ENCODE measurements around the gene DCC. TPM values are rescaled to one million over a fixed set of nuclear protein-coding genes. Genes with fewer than 3 reads are reported as not detected.

Gene DCC
- polyA plus RNA-seq, 1 donor (not counting 4 experiments of a cell fraction or from before 2014, with no cell fraction given), result not detected

DNA sequence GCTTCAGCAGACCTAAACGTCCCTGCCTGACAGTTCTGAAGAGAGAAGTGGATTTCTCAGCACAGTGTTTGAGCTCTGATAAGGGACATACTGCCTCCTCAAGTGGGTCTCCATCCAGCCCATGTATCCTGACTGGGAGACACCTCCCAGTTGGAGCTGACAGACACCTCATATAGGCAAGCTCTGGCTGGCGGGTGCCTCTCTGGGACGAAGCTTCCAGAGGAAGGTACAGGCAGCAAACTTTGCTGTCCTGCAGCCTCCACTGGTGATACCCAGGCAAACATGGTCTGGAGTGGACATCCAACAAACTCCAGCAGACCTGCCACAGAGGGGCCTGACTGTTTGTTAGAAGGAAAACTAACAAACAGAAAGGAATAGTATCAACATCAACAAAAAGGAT is 1156.0 kb downstream of the DCC start:
- no peak overlapping the region for H2AFZ ChIP-seq (ENCODE audit: control insufficient read depth, low read length)
- no peak overlapping the region for H3K27ac ChIP-seq (ENCODE audit: control insufficient read depth, insufficient read depth, low read length)
- H3K9me3 ChIP-seq (ENCODE audit: control insufficient read depth, low read depth, low read length), result no peaks in the 10 kb centered on the region
- no peak overlapping the region for H3K9ac ChIP-seq (ENCODE audit: control insufficient read depth, extremely low read depth, insufficient read depth, low read length)
- H3K4me1 ChIP-seq (ENCODE audit: control insufficient read depth, extremely low read depth, insufficient read depth, low read length), result no peaks in the 10 kb centered on the region
- FAIRE-seq (no peak), DNase-seq (ENCODE audit: low read depth, low spot score) (no peak)
- dilution Hi-C loops (cut with MboI; ENCODE audit: extremely low pct_ligation_motif_present, low sequenced_read_pairs), result no loop called here
- no peaks in the 10 kb centered on the region for H4K20me1 ChIP-seq (ENCODE audit: control insufficient read depth, extremely low read depth, insufficient read depth, low read length)
- H3K27me3 ChIP-seq (ENCODE audit: control insufficient read depth, extremely low read depth, insufficient read depth, low read length), result no peaks in the 10 kb centered on the region
- H3K9me1 ChIP-seq (ENCODE audit: control insufficient read depth, extremely low read depth, insufficient read depth, low read length), result no peaks in the 10 kb centered on the region
- TF ChIP-seq EZH2 (IDR thresholded peaks at IDR 0.05; ENCODE audit: low read length), result no peak
- no peaks in the 10 kb centered on the region for H3K36me3 ChIP-seq (ENCODE audit: control insufficient read depth in 2 of 2, extremely low read depth in 1 of 2, insufficient read depth in 2 of 2, low read length in 2 of 2)
- H3K4me2 ChIP-seq (ENCODE audit: control insufficient read depth, extremely low read depth, insufficient read depth, low read depth, low read length), result no peak overlapping the region
- no peak overlapping the region for H3K4me3 ChIP-seq (ENCODE audit: control insufficient read depth in 2 of 3, extremely low read depth in 1 of 3, insufficient read depth in 2 of 3, low read depth in 1 of 3, low read length in 3 of 3)
- no peaks in the 10 kb centered on the region for H3K79me2 ChIP-seq (ENCODE audit: control insufficient read depth, insufficient read depth, low read length)

DNA sequence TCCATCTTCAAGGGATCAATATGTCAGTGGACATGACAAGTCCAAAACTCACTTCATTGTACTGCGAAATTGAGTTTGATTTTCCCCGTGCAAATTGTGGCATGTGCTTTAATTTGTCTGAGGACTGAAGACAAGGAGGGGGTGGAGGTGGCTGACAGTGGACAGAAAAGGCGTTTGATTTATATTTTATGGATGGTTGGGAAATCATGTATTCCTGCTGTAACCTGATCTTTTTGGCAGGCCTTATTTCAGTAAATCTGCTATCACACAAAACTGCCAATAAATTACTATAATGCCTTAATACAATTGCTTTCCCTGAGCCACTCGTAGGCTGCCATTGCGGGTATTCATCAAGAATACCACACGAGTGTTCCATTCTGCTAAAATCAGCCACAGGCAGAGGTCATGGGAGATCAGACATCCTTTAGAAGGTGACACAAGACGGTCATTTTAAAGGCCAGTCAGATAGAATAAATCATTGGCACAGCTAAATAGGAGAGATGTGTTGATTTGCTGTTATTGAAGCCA is 1164.0 kb downstream of the DCC start:
- no peaks in the 10 kb centered on the region for H3K4me1 ChIP-seq (ENCODE audit: control insufficient read depth, extremely low read depth, insufficient read depth, low read length)
- H3K79me2 ChIP-seq (ENCODE audit: control insufficient read depth, insufficient read depth, low read length), result no peaks in the 10 kb centered on the region
- H4K20me1 ChIP-seq (ENCODE audit: control insufficient read depth, extremely low read depth, insufficient read depth, low read length), result no peaks in the 10 kb centered on the region
- TF ChIP-seq, protein P1, sequence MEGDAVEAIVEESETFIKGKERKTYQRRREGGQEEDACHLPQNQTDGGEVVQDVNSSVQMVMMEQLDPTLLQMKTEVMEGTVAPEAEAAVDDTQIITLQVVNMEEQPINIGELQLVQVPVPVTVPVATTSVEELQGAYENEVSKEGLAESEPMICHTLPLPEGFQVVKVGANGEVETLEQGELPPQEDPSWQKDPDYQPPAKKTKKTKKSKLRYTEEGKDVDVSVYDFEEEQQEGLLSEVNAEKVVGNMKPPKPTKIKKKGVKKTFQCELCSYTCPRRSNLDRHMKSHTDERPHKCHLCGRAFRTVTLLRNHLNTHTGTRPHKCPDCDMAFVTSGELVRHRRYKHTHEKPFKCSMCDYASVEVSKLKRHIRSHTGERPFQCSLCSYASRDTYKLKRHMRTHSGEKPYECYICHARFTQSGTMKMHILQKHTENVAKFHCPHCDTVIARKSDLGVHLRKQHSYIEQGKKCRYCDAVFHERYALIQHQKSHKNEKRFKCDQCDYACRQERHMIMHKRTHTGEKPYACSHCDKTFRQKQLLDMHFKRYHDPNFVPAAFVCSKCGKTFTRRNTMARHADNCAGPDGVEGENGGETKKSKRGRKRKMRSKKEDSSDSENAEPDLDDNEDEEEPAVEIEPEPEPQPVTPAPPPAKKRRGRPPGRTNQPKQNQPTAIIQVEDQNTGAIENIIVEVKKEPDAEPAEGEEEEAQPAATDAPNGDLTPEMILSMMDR (optimal IDR thresholded peaks at IDR 0.05 in 1 of 3, IDR thresholded peaks at IDR 0.05 in 1 of 3, conservative IDR thresholded peaks at IDR 0.05 in 1 of 3; ENCODE audit: extremely low read depth in 1 of 3, insufficient read depth in 2 of 3, low read length in 3 of 3), result no peak
- TF ChIP-seq EZH2 (IDR thresholded peaks at IDR 0.05; ENCODE audit: low read length), result no peak
- dilution Hi-C loops (cut with MboI; ENCODE audit: extremely low pct_ligation_motif_present, low sequenced_read_pairs), result no loop called here
- no peaks in the 10 kb centered on the region for H3K9me3 ChIP-seq (ENCODE audit: control insufficient read depth, low read depth, low read length)
- no peak overlapping the region for H3K9ac ChIP-seq (ENCODE audit: control insufficient read depth, extremely low read depth, insufficient read depth, low read length)
- H3K4me3 ChIP-seq (ENCODE audit: control insufficient read depth in 2 of 3, extremely low read depth in 1 of 3, insufficient read depth in 2 of 3, low read depth in 1 of 3, low read length in 3 of 3), result no peak overlapping the region
- DNase-seq (ENCODE audit: low read depth, low spot score), result no peak
- no peak overlapping the region for H2AFZ ChIP-seq (ENCODE audit: control insufficient read depth, low read length)
- no peaks in the 10 kb centered on the region for H3K27me3 ChIP-seq (ENCODE audit: control insufficient read depth, extremely low read depth, insufficient read depth, low read length)
- H3K9me1 ChIP-seq (ENCODE audit: control insufficient read depth, extremely low read depth, insufficient read depth, low read length), result no peaks in the 10 kb centered on the region
- H3K27ac ChIP-seq (ENCODE audit: control insufficient read depth, insufficient read depth, low read length), result no peak overlapping the region
- no peaks in the 10 kb centered on the region for H3K36me3 ChIP-seq (ENCODE audit: control insufficient read depth in 2 of 2, extremely low read depth in 1 of 2, insufficient read depth in 2 of 2, low read length in 2 of 2)
- H3K4me2 ChIP-seq (ENCODE audit: control insufficient read depth, extremely low read depth, insufficient read depth, low read depth, low read length), result no peak overlapping the region
- FAIRE-seq, result no peak

DNA sequence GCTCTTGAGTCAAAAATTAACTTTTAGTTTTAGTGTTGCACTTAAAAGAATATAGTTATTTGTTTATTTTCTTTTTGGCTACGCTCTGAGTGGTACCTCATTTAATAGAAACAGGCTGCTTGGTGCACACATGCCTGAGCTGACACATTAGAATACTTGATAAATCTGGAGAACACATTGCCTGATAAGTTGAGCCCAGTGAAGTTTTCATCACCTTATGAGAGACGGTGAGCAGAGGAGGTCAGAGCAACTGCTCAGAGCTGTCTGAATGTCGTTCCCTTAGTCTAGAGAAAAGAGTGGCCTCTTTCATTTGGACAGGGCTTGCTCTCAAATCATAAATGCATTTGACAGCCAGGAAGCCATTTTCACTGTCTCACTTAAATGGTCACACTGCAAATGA is 1168.5 kb downstream of the DCC start:
- Histone ChIP-seq H3K36me3 (ENCODE audit: control insufficient read depth in 2 of 2, extremely low read depth in 1 of 2, insufficient read depth in 2 of 2, low read length in 2 of 2) (no peaks in the 10 kb centered on the region), H3K79me2 (ENCODE audit: control insufficient read depth, insufficient read depth, low read length) (no peaks in the 10 kb centered on the region), H3K4me2 (ENCODE audit: control insufficient read depth, extremely low read depth, insufficient read depth, low read depth, low read length) (no peak overlapping the region), H3K9me3 (ENCODE audit: control insufficient read depth, low read depth, low read length) (no peaks in the 10 kb centered on the region), H3K9me1 (ENCODE audit: control insufficient read depth, extremely low read depth, insufficient read depth, low read length) (no peaks in the 10 kb centered on the region), H3K9ac (ENCODE audit: control insufficient read depth, extremely low read depth, insufficient read depth, low read length) (no peak overlapping the region), H3K27ac (ENCODE audit: control insufficient read depth, insufficient read depth, low read length) (no peak overlapping the region), H3K27me3 (ENCODE audit: control insufficient read depth, extremely low read depth, insufficient read depth, low read length) (no peaks in the 10 kb centered on the region), H3K4me3 (ENCODE audit: control insufficient read depth in 2 of 3, extremely low read depth in 1 of 3, insufficient read depth in 2 of 3, low read depth in 1 of 3, low read length in 3 of 3) (no peak overlapping the region), H3K4me1 (ENCODE audit: control insufficient read depth, extremely low read depth, insufficient read depth, low read length) (no peaks in the 10 kb centered on the region), H2AFZ (ENCODE audit: control insufficient read depth, low read length) (no peak overlapping the region), H4K20me1 (ENCODE audit: control insufficient read depth, extremely low read depth, insufficient read depth, low read length) (no peaks in the 10 kb centered on the region)
- DNase-seq (ENCODE audit: low read depth, low spot score), result no peak
- no peak for FAIRE-seq
- dilution Hi-C loops (cut with MboI; ENCODE audit: extremely low pct_ligation_motif_present, low sequenced_read_pairs), result no loop called here
- no peak for TF ChIP-seq EZH2 (IDR thresholded peaks at IDR 0.05; ENCODE audit: low read length)
- TF ChIP-seq, protein P1 (optimal IDR thresholded peaks at IDR 0.05 in 1 of 3, IDR thresholded peaks at IDR 0.05 in 1 of 3, conservative IDR thresholded peaks at IDR 0.05 in 1 of 3; ENCODE audit: extremely low read depth in 1 of 3, insufficient read depth in 2 of 3, low read length in 3 of 3), result no peak

Data from keratinocyte (primary cell).